Stomach (tissue), 4 donors: Measurements from ENCODE around the gene SPINDOC.

Source experiments
- CTCF ChIP-seq, 7 experiments: fragments of 450-650 bp in 4 of 7; fragments of 200-600 bp in 3 of 7; sonication (generic) in 3 of 7; IDR thresholded peaks; one replicate each; pipeline ENCODE4 v1.5.1; 2016 to 2019; ENCODE audit warnings: antibody characterized with exemption in 7 of 7, control low read depth in 2 of 7, mild to moderate bottlenecking in 1 of 7
- EP300 ChIP-seq: sonication (generic); formaldehyde crosslinking; IDR thresholded peaks from one replicate; pipeline ENCODE4 v1.6.1; 2017; ENCODE audit warnings: antibody characterized with exemption
- POLR2A ChIP-seq, 4 donors: fragments of 450-650 bp; IDR thresholded peaks; one replicate each; pipeline ENCODE4 v1.6.1; 2016; ENCODE audit warnings: antibody characterized with exemption in 4 of 4, control low read depth in 2 of 4, mild to moderate bottlenecking in 1 of 4, moderate library complexity in 1 of 4
- POLR2AphosphoS5 ChIP-seq, 3 donors: sonication (generic); formaldehyde crosslinking; IDR thresholded peaks; one replicate each; pipeline ENCODE4 v1.6.1; 2016; ENCODE audit warnings: antibody characterized with exemption in 3 of 3

DNA sequence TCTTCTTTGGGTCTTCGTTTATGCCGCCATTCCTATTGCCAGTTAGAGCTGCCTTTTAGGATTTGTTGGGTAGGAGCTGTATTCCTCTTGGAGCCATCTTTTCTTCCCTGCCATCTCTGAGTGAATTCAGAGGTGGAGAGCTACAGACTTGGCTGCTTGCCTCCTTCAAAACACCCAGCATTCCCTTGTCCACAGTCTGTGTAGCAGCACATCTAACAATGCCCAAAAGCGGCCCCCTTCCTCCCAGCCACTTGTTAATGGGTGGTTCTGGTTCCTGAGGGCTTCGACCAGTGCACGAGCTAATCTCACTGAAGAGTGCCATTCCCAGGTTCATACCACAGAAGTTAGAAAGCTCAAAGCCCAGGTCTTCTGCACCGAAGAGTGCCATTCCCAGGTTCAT lies 63.4 kb downstream of the SPINDOC start:
- TF ChIP-seq CTCF (IDR thresholded peaks at IDR 0.05), result no peak
- TF ChIP-seq EP300, result no peak
- no peak for TF ChIP-seq POLR2AphosphoS5 (IDR thresholded peaks at IDR 0.05)
- no peak for TF ChIP-seq POLR2A (IDR thresholded peaks at IDR 0.05)
